HepG2 (cell line): ENCODE measurements around the gene CCDC117. TPM values are rescaled to one million over a fixed set of nuclear protein-coding genes. Genes with fewer than 3 reads are reported as not detected.
A peak's percentile ranks its signal among the peaks of the same experiment; 100 is the strongest.

ENCODE experiments used
- ARID5B ChIP-seq: IDR thresholded peaks from 2 replicates; pipeline ENCODE4 v1.4.0; 2020; ENCODE audit warnings: mild to moderate bottlenecking, missing genetic modification reagents
- HNF1B ChIP-seq: sonication (generic); formaldehyde crosslinking; IDR thresholded peaks from 2 replicates; pipeline ENCODE4 v1.5.1; 2020; ENCODE audit warnings: mild to moderate bottlenecking, moderate library complexity, missing genetic modification reagents
- HOXD1 ChIP-seq: sonication (generic); formaldehyde crosslinking; IDR thresholded peaks from 2 replicates; pipeline ENCODE4 v1.5.0; 2020; ENCODE audit warnings: missing genetic modification reagents
- MYPOP ChIP-seq: sonication (generic); formaldehyde crosslinking; IDR thresholded peaks from 2 replicates; pipeline ENCODE4 v1.8.1; 2023; ENCODE audit warnings: mild to moderate bottlenecking, moderate library complexity, missing genetic modification reagents
- PHF21A ChIP-seq: sonication (generic); formaldehyde crosslinking; IDR thresholded peaks from 2 replicates; pipeline ENCODE4 v1.5.0; 2020; ENCODE audit warnings: mild to moderate bottlenecking, missing genetic modification reagents
- SMAD9 ChIP-seq: sonication (generic); formaldehyde crosslinking; IDR thresholded peaks from 2 replicates; pipeline ENCODE4 v1.5.1; 2020; ENCODE audit warnings: mild to moderate bottlenecking, missing genetic modification reagents
- ZC3H13 ChIP-seq: sonication (generic); formaldehyde crosslinking; IDR thresholded peaks from 2 replicates; pipeline ENCODE4 v1.8.1; 2023; ENCODE audit warnings: mild to moderate bottlenecking, missing genetic modification reagents, moderate library complexity
- ZHX2 ChIP-seq, 2 experiments: sonication (generic) in 1 of 2; formaldehyde crosslinking in 1 of 2; IDR thresholded peaks; 2 replicates each; pipeline versions ENCODE4 v1.6.1 to v1.9.0; 2014 to 2022; ENCODE audit warnings: antibody characterized with exemption in 1 of 2, borderline replicate concordance in 1 of 2, inconsistent platforms in 1 of 2, low read depth in 1 of 2, missing genetic modification reagents in 1 of 2
- polyA plus RNA-seq, 8 experiments: library from polyadenylated mRNA; depleted of rRNA in 3 of 8; stranded (reverse) in 7 of 8; unstranded in 1 of 8; fragments of >200 nt; fragmentation: Illumina TruSeq in 4 of 8; extraction: Trizol in 4 of 8; gene quantifications; 2 replicates each; pipeline versions ENCODE4 v1.2.1 to v1.2.3, GENCODE V29; 2011 to 2016; ENCODE audit warnings: low read depth in 4 of 8, missing spikeins in 1 of 8, mixed read lengths in 1 of 8; ENCODE audit not compliant: insufficient read depth in 1 of 8
- total RNA-seq, 5 experiments: library from RNA; depleted of rRNA; stranded (reverse); fragments of >200 nt; fragmentation: Illumina TruSeq; extraction: Trizol; gene quantifications; 2 replicates each; pipeline ENCODE4 v1.2.3, GENCODE V29; 2016; ENCODE audit warnings: low read depth in 1 of 5

Gene CCDC117
- total and polyA plus RNA-seq, 2 of the 13 experiments (the other 11 are each of a cell fraction or from before 2014, with no cell fraction given), result 12.6 to 34.2 TPM

GRCh38 chr22:28819253-28820096, 47.0 kb downstream of the CCDC117 start (continued):
- TF ChIP-seq ZHX2 (IDR thresholded peaks at IDR 0.05; ENCODE audit: low read depth) (0 out of 2 replicates have a peak, but pooled peaks have one; percentile 24), ZHX2 (CRISPR knock-in tag; IDR thresholded peaks at IDR 0.05; ENCODE audit: borderline replicate concordance) (no peak), PHF21A (peak; percentile 96), ZC3H13 (no peak), SMAD9 (CRISPR knock-in tag) (no peak), HNF1B (CRISPR knock-in tag) (no peak; the same call in 1 of the 2 replicates), MYPOP (no peak), HOXD1 (CRISPR knock-in tag) (no peak), ARID5B (CRISPR knock-in tag) (peak; percentile 91)
